Activated B cell treated with CpG ODN at 0.5 μM for 24 hours (primary cell): Measurements from ENCODE around the gene OLA1. TPM values are rescaled to one million over a fixed set of nuclear protein-coding genes. Genes with fewer than 3 reads are reported as not detected.

Source experiments
- ATAC-seq: fragments of 200-7000 bp; cut with Tn5 transposase; one replicate; pipeline ENCODE4 v1.10.0; 2021; ENCODE audit warnings: low read depth, mild to moderate bottlenecking, moderate library complexity
- CTCF ChIA-PET: fragments of 350-600 bp; sonication (Branson Sonifier 250); formaldehyde crosslinking; loops from one replicate; lab custom pipeline; 2021; ENCODE audit warnings: antibody characterized with exemption; lab: Charles Lee
- POLR2A ChIA-PET: fragments of 350-600 bp; sonication (Branson Sonifier 250); formaldehyde crosslinking; loops from one replicate; lab custom pipeline; 2021; ENCODE audit warnings: antibody characterized with exemption; lab: Charles Lee
- DNase-seq: peaks from one replicate; pipeline ENCODE4 v3.0.0; 2022
- H3K27ac Mint-ChIP-seq: one replicate; pipeline ENCODE4 v1.8.0; 2020; ENCODE audit warnings: mixed read lengths
- H3K27me3 Mint-ChIP-seq: one replicate; pipeline ENCODE4 v1.8.0; 2021; ENCODE audit warnings: mixed read lengths
- H3K36me3 Mint-ChIP-seq: one replicate; pipeline ENCODE4 v1.8.0; 2021; ENCODE audit warnings: low read depth, mixed read lengths
- H3K4me1 Mint-ChIP-seq: one replicate; pipeline ENCODE4 v1.8.0; 2021; ENCODE audit warnings: mixed read lengths
- H3K4me3 Mint-ChIP-seq: one replicate; pipeline ENCODE4 v1.8.0; 2020; ENCODE audit warnings: mild to moderate bottlenecking, mixed read lengths
- H3K9me3 Mint-ChIP-seq: one replicate; pipeline ENCODE4 v1.8.0; 2020; ENCODE audit warnings: mixed read lengths
- intact Hi-C: fragments of 100-400 bp; cut with micrococcal nuclease; formaldehyde crosslinking; loops from one replicate; pipeline ENCODE4 v1.15.1; 2024
- total RNA-seq: library from RNA; stranded (reverse); gene quantifications from 2 replicates; pipeline ENCODE4 v1.2.3, GENCODE V29; 2022
- TF ChIP-seq, protein P1 (sequence below): fragments of 200-600 bp; IDR thresholded peaks from one replicate; pipeline ENCODE4 v1.8.0; 2022; ENCODE audit warnings: antibody characterized with exemption, mild to moderate bottlenecking

OLA1 gene
- total RNA-seq, 1 donor from 2014 or later: 74.4 TPM

DNA sequence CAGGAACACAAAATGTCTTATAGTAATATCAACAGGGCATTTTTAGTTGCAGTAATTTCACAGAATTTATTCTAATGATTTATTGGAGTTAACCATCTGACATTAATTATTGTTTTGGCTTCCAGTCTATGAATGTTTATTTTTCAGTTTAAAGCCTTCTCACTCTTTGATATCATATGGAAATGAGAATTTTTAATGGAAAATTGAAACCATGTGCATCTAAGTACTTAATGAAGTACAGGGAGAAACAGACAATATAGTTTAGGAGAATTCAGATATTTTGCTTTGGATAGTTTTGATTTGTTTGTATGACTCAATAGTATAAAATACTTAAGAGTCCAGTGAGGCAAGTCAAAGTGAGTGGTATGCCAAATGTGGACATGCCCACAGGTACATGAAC is 126.1 kb downstream of the OLA1 start:
- DNase-seq (no peak), ATAC-seq (no peak)
- CTCF ChIA-PET: no interaction called here
- Mint-ChIP-seq H3K27me3 (no peaks in the 10 kb centered on the region), H3K27ac (no peak overlapping the region), H3K9me3 (no peaks in the 10 kb centered on the region), H3K36me3 (peaks cover 23% of the 10 kb centered on the region), H3K4me3 (no peak overlapping the region), H3K4me1 (no peaks in the 10 kb centered on the region)
- intact Hi-C loops: no loop called here
- TF ChIP-seq, protein P1, sequence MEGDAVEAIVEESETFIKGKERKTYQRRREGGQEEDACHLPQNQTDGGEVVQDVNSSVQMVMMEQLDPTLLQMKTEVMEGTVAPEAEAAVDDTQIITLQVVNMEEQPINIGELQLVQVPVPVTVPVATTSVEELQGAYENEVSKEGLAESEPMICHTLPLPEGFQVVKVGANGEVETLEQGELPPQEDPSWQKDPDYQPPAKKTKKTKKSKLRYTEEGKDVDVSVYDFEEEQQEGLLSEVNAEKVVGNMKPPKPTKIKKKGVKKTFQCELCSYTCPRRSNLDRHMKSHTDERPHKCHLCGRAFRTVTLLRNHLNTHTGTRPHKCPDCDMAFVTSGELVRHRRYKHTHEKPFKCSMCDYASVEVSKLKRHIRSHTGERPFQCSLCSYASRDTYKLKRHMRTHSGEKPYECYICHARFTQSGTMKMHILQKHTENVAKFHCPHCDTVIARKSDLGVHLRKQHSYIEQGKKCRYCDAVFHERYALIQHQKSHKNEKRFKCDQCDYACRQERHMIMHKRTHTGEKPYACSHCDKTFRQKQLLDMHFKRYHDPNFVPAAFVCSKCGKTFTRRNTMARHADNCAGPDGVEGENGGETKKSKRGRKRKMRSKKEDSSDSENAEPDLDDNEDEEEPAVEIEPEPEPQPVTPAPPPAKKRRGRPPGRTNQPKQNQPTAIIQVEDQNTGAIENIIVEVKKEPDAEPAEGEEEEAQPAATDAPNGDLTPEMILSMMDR: no peak
- POLR2A ChIA-PET: no interaction called here

DNA sequence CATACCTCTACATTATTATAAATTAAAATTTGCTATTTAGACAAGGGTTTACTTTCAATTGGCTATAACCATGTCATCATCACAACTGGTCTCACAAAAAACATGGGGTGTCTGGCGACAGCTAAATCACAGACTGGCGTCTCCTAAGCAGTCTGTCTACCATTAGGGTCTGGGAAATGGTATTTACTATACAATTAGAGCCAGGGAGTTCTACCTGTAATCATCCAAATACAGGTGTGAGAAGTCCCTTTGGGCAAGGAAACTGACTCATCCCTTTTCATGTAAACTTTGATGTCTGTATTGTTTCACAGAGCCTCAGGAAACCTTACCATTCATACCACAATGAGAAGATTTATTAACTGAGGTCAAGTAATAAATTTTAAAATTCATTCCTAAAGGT is 126.7 kb downstream of the OLA1 start:
- Mint-ChIP-seq H3K36me3 (peaks cover 23% of the 10 kb centered on the region), H3K27me3 (no peaks in the 10 kb centered on the region), H3K27ac (no peak overlapping the region), H3K4me1 (no peaks in the 10 kb centered on the region), H3K4me3 (no peak overlapping the region), H3K9me3 (no peaks in the 10 kb centered on the region)
- TF ChIP-seq, protein P1: no peak
- ChIA-PET CTCF (no interaction called here), POLR2A (no interaction called here)
- ATAC-seq (no peak), DNase-seq (no peak)
- intact Hi-C loops: no loop called here

DNA sequence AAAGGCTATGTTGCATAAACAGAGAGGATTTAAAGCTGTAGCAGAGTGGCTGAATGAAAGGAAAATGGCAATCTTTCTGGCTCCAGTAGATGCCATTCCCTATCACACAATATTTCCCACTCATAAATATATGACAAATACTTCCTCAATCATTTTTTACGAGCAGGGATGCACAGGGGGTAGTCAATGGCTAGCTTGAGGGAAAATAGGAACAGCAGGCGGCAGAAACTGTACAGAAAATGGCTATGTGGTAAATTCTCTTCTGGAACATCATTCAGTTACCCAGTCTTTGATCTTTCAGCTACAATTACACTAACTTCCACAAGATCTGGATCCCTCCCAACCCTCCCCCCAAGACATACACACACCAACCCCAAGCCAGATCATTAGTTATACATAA is 127.2 kb downstream of the OLA1 start:
- Mint-ChIP-seq H3K9me3 (no peaks in the 10 kb centered on the region), H3K27me3 (no peaks in the 10 kb centered on the region), H3K36me3 (peaks cover 23% of the 10 kb centered on the region), H3K27ac (no peak overlapping the region), H3K4me1 (no peaks in the 10 kb centered on the region), H3K4me3 (no peak overlapping the region)
- ATAC-seq: no peak
- TF ChIP-seq, protein P1: no peak
- intact Hi-C loops: no loop called here
- POLR2A ChIA-PET: no interaction called here
- CTCF ChIA-PET: no interaction called here
- DNase-seq: no peak

DNA sequence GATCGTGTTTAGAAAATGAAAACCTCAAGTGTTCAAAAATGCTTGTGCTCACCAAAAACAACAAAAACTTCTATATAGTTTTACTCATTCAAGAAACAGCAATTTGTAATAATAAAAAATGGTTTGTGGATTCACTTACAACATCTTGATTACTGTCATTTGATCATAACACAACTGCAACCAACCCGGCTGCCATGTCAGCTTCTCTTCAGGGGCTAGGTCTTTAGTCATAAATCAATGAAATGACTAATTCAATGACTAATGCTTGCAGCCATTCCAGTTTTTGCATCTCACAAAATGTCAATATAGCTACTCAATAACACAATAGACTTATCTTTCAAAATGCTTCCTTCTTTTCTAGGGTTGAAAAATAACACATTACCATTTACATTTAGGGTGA is 128.0 kb downstream of the OLA1 start:
- Mint-ChIP-seq H3K27me3 (no peaks in the 10 kb centered on the region), H3K9me3 (no peaks in the 10 kb centered on the region), H3K36me3 (peaks cover 26% of the 10 kb centered on the region), H3K27ac (no peak overlapping the region), H3K4me1 (no peaks in the 10 kb centered on the region), H3K4me3 (no peak overlapping the region)
- CTCF ChIA-PET: no interaction called here
- intact Hi-C loops: no loop called here
- DNase-seq (no peak), ATAC-seq (no peak)
- POLR2A ChIA-PET: no interaction called here
- TF ChIP-seq, protein P1: no peak

DNA sequence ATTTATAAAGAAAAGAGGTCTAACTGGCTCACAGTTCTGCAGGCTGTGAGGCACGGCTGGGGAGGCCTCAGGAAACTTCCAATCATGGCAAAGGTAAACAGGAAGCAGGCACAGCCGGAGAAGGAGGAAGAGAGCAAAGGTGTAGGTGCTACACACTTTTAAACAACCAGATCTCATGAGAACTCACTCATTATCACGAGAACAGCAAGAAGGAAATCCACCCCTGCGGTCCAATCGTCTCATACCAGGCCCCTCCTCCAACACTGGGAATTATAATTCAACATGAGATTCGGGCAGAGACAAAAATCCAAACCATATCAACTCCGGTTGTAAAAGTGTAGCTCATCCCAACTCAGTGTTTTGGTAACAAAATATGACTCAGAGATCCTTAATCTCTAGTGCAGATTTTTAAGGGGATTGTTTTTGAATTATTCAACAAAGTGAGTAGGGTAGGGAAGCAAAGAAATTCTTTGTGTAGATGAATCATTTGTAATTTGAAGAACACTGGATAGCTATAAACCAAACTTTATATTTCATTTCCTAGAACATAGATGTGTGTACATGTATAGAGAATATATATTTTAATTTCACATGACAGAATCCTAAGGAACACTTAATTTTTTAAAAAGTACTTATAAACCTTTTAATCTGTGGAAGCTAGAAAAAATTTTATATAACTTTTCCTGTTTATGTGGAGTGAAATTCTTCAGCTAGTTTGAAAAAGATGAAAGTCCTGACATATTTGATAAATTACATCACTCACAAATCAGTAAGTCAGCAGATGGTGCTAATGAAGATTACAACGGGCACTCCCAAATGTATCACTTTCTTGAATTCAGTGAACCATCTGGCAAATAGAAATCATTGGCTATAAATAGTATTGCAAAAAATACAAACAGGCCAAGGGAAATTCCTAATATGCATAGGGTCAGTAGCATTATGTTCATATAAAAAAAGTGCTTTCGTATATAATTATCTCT is 130.1 kb downstream of the OLA1 start:
- CTCF ChIA-PET: interaction anchor here (1.2 kb wide), 1 partner anchor 20 kb away, joined by 5 read pairs; no protein-coding TSS in a partner anchor
- DNase-seq (no peak), ATAC-seq (no peak)

More for the DNA sequence above, 130.1 kb downstream of the OLA1 start:
- POLR2A ChIA-PET: no interaction called here
- H3K36me3 Mint-ChIP-seq: peaks cover 33% of the 10 kb centered on the region
- TF ChIP-seq, protein P1: no peak
- H3K9me3 Mint-ChIP-seq: no peaks in the 10 kb centered on the region
- intact Hi-C loops: no loop called here
- H3K4me3 Mint-ChIP-seq: no peak overlapping the region
- H3K27me3 Mint-ChIP-seq: no peaks in the 10 kb centered on the region
- no peak overlapping the region for H3K27ac Mint-ChIP-seq
- no peaks in the 10 kb centered on the region for H3K4me1 Mint-ChIP-seq
